ENCODE measurements around the gene GFPT1.

- TF ChIP-seq, protein P1, sequence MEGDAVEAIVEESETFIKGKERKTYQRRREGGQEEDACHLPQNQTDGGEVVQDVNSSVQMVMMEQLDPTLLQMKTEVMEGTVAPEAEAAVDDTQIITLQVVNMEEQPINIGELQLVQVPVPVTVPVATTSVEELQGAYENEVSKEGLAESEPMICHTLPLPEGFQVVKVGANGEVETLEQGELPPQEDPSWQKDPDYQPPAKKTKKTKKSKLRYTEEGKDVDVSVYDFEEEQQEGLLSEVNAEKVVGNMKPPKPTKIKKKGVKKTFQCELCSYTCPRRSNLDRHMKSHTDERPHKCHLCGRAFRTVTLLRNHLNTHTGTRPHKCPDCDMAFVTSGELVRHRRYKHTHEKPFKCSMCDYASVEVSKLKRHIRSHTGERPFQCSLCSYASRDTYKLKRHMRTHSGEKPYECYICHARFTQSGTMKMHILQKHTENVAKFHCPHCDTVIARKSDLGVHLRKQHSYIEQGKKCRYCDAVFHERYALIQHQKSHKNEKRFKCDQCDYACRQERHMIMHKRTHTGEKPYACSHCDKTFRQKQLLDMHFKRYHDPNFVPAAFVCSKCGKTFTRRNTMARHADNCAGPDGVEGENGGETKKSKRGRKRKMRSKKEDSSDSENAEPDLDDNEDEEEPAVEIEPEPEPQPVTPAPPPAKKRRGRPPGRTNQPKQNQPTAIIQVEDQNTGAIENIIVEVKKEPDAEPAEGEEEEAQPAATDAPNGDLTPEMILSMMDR (conservative IDR thresholded peaks at IDR 0.05; ENCODE audit: low read length): no peak
- no peak for TF ChIP-seq EZH2phosphoT487 (IDR thresholded peaks at IDR 0.05; ENCODE audit: borderline replicate concordance)
Measured at GRCh38 chr2:69279931-69280681, 106.9 kb downstream of the GFPT1 start.

Data from Loucy (cell line).